Mucosa of stomach (tissue), 1 donor: ENCODE measurements around the gene LPAR1.

ENCODE experiments used
- H3K27me3 ChIP-seq: one replicate; pipeline ENCODE4 v1.7.0; 2013; ENCODE audit warnings: mild to moderate bottlenecking, low read length; ENCODE audit not compliant: control insufficient read depth, insufficient read depth
- H3K36me3 ChIP-seq: one replicate; pipeline ENCODE4 v1.7.0; 2013; ENCODE audit warnings: low read length; ENCODE audit not compliant: control insufficient read depth, insufficient read depth
- H3K4me1 ChIP-seq: one replicate; pipeline ENCODE4 v1.7.0; 2013; ENCODE audit warnings: mild to moderate bottlenecking, low read length; ENCODE audit not compliant: control insufficient read depth, insufficient read depth
- H3K4me3 ChIP-seq: one replicate; pipeline ENCODE4 v1.7.0; 2013; ENCODE audit warnings: low read length
- H3K9ac ChIP-seq: one replicate; pipeline ENCODE4 v1.7.0; 2013; ENCODE audit warnings: mild to moderate bottlenecking, low read length, moderate library complexity
- H3K9me3 ChIP-seq: one replicate; pipeline ENCODE4 v1.7.0; 2013; ENCODE audit warnings: mild to moderate bottlenecking, low read length, moderate library complexity; ENCODE audit not compliant: control insufficient read depth
- donor health status: Pancreatic carcinoma.

The LPAR1 gene

DNA sequence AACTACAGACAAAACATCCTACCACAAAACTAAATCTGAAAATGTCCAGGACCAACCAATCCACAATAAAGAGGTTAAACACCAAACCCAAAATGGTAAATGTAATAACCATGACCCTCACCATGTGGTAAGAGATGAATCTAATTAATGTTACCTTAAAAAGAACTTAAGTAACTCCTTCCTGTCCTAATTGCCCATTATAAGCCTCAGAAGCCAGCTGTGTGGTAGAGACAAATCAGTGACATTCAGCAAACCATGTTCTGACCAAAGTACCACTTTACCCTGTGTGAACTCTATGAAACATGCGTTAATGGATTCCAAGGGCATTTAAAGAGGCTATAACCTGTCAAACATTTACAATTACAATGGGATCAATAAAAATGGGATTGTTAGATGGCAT lies 25.0 kb downstream of the LPAR1 start:
- H3K36me3 ChIP-seq, result no peaks in the 10 kb centered on the region
- no peak overlapping the region for H3K9ac ChIP-seq
- H3K27me3 ChIP-seq, result no peaks in the 10 kb centered on the region
- H3K9me3 ChIP-seq, result no peaks in the 10 kb centered on the region
- H3K4me3 ChIP-seq, result no peak overlapping the region
- H3K4me1 ChIP-seq, result peaks cover 27% of the 10 kb centered on the region

DNA sequence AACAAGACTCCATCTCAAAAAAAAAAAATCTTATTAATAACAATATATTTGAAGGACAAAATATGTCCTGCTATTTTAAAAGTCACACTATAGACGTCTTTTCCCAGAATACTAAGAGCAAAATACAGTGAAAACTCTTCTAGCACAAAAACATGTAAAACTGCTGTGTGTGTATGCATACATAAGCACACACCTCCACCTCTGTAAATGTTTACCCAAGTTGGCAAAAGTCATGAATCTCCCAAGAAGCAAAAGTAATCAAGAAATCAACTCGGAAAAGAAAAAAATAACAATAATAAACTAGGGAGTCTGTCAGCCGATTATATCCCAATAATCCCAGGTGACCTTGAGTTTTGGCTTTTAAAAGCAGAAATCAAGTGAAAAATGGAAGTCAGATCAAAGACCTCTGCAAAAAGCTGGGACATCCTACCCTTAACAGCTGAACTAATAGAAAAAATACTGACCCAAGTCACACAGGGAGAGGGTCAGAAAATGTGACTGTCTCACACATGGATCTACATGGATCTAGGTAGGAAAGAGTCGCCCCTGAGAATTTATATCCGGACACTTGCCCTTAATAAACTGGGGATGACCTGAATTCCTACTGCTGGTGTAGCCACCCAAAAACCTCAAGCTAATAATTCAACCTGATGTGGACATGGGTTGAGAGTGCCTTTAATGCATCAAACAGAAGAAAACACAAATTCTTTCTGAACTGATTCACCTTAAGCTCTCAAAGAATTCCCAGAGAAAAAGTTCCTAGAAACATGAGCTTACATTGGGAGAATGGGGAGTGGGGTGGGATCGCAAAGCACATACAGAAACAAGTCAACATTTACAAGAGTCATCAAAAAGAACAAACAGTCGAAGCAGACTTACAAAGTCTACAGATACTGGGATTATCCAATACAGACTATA lies 29.9 kb downstream of the LPAR1 start:
- no peaks in the 10 kb centered on the region for H3K9me3 ChIP-seq
- no peak overlapping the region for H3K9ac ChIP-seq
- H3K4me1 ChIP-seq, result peaks cover 9% of the 10 kb centered on the region
- H3K27me3 ChIP-seq, result no peaks in the 10 kb centered on the region
- H3K4me3 ChIP-seq, result no peak overlapping the region
- H3K36me3 ChIP-seq, result no peaks in the 10 kb centered on the region

DNA sequence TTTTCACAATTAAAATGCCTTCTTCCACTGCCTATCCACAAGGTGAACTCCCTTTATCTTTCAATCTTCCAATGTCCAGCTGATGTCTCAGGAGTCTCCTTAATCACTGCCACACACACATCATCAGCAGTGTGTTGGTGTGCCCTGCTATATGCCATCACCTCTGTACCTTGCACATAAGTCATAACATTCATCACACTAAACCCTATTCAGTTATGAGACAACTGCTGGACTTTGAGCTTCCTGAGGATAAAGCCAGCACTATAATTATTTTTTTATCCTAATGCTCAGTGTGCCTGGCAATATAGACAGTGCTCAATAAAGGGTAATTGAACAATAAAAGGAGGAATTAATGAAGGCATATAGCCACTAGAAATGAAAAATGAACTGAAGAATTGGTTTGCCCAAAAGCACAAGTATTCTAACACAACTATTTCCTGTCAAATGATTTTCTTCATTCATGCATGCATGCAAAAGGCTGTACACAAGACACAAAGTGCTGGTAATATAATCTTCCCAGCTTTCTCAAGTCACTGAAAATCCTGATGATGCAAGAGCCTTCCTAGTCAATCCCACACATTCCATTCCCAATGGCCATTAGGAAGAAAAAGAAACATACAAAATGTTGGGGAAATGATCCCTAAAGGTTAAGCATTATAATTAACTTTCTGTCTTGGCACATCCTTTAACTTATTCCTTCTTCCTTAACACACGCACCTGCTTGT lies 32.4 kb downstream of the LPAR1 start:
- no peaks in the 10 kb centered on the region for H3K9me3 ChIP-seq
- no peak overlapping the region for H3K9ac ChIP-seq
- H3K27me3 ChIP-seq, result no peaks in the 10 kb centered on the region
- H3K36me3 ChIP-seq, result no peaks in the 10 kb centered on the region
- peaks cover 6% of the 10 kb centered on the region for H3K4me1 ChIP-seq
- no peak overlapping the region for H3K4me3 ChIP-seq

DNA sequence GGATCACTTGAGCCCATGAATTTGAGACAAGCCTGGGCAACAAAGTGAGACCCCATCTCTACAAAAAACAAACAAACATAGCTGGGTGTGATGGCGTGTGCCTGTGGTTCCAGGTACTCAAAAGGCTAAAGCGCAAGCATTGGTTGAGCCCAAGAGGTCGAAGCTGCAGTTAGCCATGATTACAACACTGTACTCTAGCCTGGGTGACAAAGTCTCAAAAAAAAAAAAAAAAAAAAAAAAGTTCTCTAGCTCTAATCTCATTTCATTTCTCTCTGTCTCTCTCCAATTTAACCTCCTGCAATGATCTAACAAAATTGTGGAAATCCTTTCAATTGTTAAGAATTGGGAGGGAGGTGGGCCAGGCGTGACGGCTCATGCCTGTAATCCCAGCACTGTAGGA lies 33.3 kb downstream of the LPAR1 start:
- no peaks in the 10 kb centered on the region for H3K36me3 ChIP-seq
- H3K9me3 ChIP-seq, result no peaks in the 10 kb centered on the region
- no peaks in the 10 kb centered on the region for H3K27me3 ChIP-seq
- no peak overlapping the region for H3K4me3 ChIP-seq
- H3K4me1 ChIP-seq, result peaks cover 10% of the 10 kb centered on the region
- no peak overlapping the region for H3K9ac ChIP-seq

DNA sequence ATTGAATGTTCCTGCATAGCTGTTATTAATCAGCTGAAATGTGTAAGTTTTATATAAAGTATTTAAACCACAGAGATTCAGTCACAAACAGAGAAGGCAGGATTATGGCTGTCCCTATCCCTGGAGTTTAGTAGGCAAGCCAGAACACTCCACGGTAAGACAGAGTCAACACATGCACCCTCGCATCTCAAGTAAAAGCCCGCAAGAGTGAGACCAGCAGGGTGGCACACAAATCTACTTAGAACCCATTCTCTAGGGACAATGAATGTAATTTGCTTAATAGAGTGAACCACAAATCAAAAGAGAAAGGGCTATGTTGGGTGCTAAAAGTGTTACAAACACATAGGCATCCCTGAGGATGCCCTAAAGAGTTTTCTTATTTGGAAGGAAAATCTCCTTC lies 35.1 kb downstream of the LPAR1 start:
- no peaks in the 10 kb centered on the region for H3K36me3 ChIP-seq
- no peaks in the 10 kb centered on the region for H3K9me3 ChIP-seq
- H3K4me1 ChIP-seq, result peaks cover 4% of the 10 kb centered on the region
- no peak overlapping the region for H3K9ac ChIP-seq
- H3K4me3 ChIP-seq, result no peak overlapping the region
- H3K27me3 ChIP-seq, result no peaks in the 10 kb centered on the region

DNA sequence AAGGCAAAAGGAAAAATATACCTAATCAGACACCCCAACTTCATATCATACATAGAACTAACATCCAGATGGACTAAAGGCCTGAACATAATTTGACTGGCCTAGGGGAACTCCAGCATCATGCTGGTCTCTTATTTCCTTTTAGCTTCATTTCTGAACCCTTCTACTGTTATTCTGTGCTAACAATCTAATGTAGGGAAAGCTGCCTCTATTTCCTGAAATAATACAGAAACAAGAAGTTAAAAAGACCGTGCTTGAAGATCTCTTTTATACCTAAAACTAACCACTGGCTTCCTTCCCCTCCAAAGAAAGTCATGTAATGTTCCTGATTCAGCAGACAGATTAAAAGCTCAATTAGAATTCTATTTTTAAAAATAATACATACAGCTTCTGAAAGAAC lies 36.7 kb downstream of the LPAR1 start:
- Histone ChIP-seq H3K36me3 (no peaks in the 10 kb centered on the region), H3K9ac (no peak overlapping the region), H3K4me3 (no peak overlapping the region), H3K27me3 (no peaks in the 10 kb centered on the region), H3K4me1 (peaks cover 4% of the 10 kb centered on the region), H3K9me3 (no peaks in the 10 kb centered on the region)

DNA sequence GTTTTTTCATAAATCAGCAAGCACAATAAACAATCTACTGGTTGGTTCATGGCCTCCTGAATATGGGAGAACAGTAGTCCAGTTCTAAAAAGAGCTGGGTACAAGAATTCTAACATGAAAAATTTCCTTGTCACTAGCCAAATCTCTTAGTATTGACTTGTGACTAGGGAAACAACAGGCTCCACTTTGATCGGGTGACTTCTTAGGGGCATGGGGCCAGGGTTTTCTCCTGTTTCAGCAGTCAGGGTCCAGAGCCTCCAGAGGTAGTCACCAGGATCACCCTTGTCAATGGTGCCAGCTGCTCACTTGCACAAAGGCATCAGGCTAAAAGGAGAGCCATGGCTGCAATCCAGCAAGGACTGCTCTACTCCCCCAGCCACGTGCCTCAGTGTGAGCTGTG lies 38.1 kb downstream of the LPAR1 start:
- Histone ChIP-seq H3K4me3 (no peak overlapping the region), H3K36me3 (no peaks in the 10 kb centered on the region), H3K4me1 (peaks cover 4% of the 10 kb centered on the region), H3K9ac (no peak overlapping the region), H3K27me3 (no peaks in the 10 kb centered on the region), H3K9me3 (no peaks in the 10 kb centered on the region)

DNA sequence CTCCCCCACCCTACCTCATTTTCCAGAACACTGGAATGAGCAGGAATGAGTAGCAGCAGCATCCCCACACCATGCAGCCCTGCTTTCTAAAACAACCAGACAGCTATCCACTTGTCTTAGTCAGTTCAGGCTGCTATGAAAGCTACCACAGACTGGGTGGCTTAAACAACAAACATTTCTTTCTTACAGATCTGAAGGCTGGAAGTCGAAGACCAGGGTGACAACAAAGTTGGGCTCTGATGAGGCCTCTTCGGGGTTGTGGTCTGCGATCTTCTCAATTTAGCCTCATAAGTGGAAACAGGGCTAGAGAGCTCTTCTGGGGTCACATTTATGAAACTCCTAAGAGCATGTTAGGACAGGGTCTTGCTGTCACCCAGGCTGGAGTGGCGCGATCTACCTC lies 38.9 kb downstream of the LPAR1 start:
- Histone ChIP-seq H3K36me3 (no peaks in the 10 kb centered on the region), H3K9me3 (no peaks in the 10 kb centered on the region), H3K4me1 (peaks cover 4% of the 10 kb centered on the region), H3K9ac (no peak overlapping the region), H3K4me3 (no peak overlapping the region), H3K27me3 (no peaks in the 10 kb centered on the region)

DNA sequence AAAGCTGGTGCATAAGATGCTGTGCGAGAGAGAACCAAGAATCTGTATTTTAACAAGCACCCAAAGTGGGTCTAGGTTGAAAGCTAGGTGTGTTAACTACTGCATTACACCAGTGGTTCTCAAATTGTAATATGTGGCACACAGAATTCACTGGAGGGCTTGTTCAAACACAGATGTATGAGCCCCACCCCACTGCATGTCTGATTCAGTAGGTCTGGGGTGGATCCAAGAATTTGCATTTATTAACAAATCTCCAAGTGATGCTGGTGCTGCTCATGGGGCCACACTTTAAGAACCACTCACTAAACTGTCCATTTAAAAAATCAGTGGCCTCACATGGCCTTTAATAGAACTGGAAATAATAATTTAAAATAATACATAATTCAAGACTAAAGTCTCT lies 40.4 kb downstream of the LPAR1 start:
- H3K9me3 ChIP-seq, result no peaks in the 10 kb centered on the region
- H3K27me3 ChIP-seq, result no peaks in the 10 kb centered on the region
- H3K36me3 ChIP-seq, result no peaks in the 10 kb centered on the region
- H3K4me3 ChIP-seq, result no peak overlapping the region
- H3K4me1 ChIP-seq, result peaks cover 4% of the 10 kb centered on the region
- H3K9ac ChIP-seq, result no peak overlapping the region

DNA sequence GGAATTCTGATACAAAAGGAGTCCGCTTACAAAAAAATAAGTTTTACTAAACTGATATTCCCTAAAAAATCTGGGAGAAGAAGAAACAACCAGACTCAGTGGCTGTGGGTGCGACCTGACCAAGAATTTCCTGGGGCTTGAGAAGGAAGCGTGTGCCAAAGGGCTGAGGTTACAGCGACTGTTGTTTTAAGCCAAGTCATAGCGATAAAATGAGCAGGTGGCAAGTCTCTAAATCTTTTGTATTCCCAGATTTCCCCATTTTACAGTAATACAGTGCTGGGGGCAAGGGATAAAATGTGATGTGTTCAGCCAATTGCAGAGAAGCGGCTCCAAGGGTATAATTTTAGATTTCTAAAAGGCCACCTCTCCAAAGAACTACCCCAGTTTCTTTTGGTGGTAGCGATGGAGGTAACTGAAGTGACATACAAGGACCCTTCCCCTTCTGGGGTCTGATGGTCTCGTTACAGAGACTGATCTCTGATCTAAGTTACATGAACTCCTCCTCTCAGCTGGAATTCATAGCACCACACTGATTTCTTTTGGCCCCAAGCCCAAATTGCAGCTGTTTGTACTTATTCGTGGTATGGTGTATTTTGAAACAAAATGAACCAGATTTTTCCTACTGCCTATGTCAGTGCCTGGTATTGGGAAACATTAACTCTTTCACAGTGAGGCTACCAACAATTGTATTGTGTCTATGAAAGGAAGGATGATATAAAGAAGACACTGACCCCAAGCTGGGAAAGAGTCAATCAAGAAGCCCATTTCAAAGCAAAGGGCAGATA lies 41.6 kb downstream of the LPAR1 start:
- H3K4me3 ChIP-seq, result no peak overlapping the region
- H3K9me3 ChIP-seq, result no peaks in the 10 kb centered on the region
- H3K9ac ChIP-seq, result no peak overlapping the region
- H3K4me1 ChIP-seq, result peaks cover 4% of the 10 kb centered on the region
- H3K36me3 ChIP-seq, result no peaks in the 10 kb centered on the region
- H3K27me3 ChIP-seq, result no peaks in the 10 kb centered on the region

DNA sequence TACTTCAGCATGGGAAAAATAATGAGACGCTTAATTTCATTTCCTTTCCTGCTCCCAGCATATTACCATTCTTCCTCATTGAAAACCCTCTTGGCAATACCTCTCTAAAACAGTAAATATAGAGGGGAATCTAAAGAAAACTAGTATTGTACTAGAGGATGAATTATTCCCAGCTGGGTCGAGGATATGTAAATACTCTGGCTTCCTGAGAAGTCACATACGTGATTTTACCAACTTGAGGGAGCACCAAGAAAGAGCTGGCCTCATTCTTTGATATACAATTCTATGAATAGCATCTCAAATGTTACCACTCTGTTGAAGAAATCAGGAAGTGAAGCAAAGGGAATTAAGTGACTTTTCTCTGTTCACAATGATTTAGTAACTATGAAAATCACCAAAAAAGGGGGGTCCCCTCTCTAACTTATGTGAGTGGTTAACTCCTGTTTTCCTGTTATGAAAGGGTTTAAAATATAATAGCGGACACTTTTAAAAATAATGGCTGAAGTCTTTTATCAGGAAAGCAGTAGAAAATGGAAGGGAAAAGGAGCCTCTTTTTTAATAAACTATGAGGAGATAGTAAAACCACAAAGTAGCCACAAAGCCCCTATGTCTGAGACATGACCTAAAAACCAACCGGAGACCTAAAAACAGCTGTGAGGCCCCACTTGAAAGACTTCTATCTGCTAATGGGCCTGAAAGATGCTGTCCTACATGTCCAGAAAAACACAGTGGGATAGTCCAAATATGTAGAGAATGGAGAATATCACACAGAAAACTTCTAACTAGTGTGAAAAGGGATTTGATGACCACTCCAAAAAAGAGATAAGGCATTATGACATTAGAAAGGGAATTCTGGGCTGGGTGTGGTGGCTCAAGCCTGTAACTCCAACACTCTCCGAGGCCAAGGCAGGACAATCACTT lies 42.6 kb downstream of the LPAR1 start:
- Histone ChIP-seq H3K9ac (no peak overlapping the region), H3K27me3 (no peaks in the 10 kb centered on the region), H3K4me3 (no peak overlapping the region)

More for the DNA sequence above, 42.6 kb downstream of the LPAR1 start:
- Histone ChIP-seq H3K4me1 (peaks cover 4% of the 10 kb centered on the region), H3K9me3 (no peaks in the 10 kb centered on the region), H3K36me3 (no peaks in the 10 kb centered on the region)
